WERI-Rb-1 (cell line): ENCODE data around the gene ZAR1.
"Not testable (repeated sequence)": the region's sequence is repeated elsewhere in the genome, so short reads cannot be mapped to it uniquely, and the experiment has no call there.

Experiments
- DNase-seq: peaks from one replicate; pipeline ENCODE4 v3.0.0-alpha.2; 2020
- H3K27ac ChIP-seq: fragments of 250-450 bp; sonication (Bioruptor Pico); 2 replicates; pipeline ENCODE4 v1.5.1; 2020; ENCODE audit warnings: mild to moderate bottlenecking, moderate library complexity
- H3K27me3 ChIP-seq: fragments of 250-450 bp; sonication (Bioruptor Pico); 2 replicates; pipeline ENCODE4 v1.5.1; 2021; ENCODE audit warnings: mild to moderate bottlenecking, low read depth, moderate library complexity; ENCODE audit not compliant: insufficient read depth, severe bottlenecking
- H3K36me3 ChIP-seq: fragments of 250-450 bp; sonication (Bioruptor Pico); 2 replicates; pipeline ENCODE4 v1.5.1; 2020; ENCODE audit warnings: mild to moderate bottlenecking, moderate library complexity
- H3K4me3 ChIP-seq: 2 replicates; pipeline ENCODE4 v1.5.1; 2011; ENCODE audit warnings: low read depth, mild to moderate bottlenecking, control low read depth, low read length
- H3K9me3 ChIP-seq: fragments of 250-450 bp; sonication (Bioruptor Pico); 2 replicates; pipeline ENCODE4 v1.5.1; 2021; ENCODE audit warnings: mild to moderate bottlenecking, moderate library complexity; ENCODE audit not compliant: severe bottlenecking
- TF ChIP-seq, protein P1 (sequence below): IDR thresholded peaks from 2 replicates; pipeline ENCODE4 v1.5.1; 2011; ENCODE audit warnings: low read depth, mild to moderate bottlenecking, control low read depth, inconsistent platforms, low read length

The ZAR1 gene

DNA sequence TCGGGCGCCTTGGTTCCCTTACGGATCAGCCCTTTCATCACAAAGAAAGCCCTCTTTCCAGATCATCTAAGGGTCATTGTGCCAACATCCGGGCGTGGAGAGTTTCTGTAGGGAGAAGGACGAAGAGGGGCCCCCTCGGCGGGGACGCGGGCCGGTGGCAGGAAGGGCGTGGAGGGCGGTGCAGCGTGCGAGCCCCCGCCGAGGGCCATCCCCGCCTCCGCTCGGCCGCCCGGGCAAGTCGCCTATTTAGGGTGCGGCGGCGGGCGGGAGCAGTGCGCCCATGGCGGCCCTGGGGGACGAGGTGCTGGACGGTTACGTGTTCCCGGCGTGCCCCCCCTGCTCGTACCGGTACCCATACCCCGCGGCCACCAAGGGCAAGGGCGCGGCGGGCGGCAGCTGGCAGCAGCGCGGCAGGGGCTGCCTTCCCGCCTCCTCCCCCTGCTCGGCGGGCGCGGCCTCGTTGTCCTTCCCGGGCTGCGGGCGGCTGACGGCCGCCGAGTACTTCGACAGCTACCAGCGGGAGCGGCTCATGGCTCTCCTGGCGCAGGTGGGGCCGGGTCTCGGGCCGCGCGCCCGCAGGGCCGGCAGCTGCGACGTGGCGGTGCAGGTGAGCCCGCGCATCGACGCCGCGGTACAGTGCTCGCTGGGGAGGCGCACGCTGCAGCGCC lies at the start of gene ZAR1:
Gene ZAR1, plus strand, starts transcription at position 241 of the 668 bp plus-strand sequence. Its CDS starts 40 bp downstream, at position 281.
- Histone ChIP-seq H3K9me3 (peaks cover 8% of the 10 kb centered on the region), H3K4me3 (no peak within 1 kb of the TSS), H3K36me3 (no peaks in the 10 kb centered on the region), H3K27ac (no peak within 1 kb of the TSS), H3K27me3 (no peaks in the 10 kb centered on the region)
- no peak for DNase-seq
- TF ChIP-seq, protein P1, sequence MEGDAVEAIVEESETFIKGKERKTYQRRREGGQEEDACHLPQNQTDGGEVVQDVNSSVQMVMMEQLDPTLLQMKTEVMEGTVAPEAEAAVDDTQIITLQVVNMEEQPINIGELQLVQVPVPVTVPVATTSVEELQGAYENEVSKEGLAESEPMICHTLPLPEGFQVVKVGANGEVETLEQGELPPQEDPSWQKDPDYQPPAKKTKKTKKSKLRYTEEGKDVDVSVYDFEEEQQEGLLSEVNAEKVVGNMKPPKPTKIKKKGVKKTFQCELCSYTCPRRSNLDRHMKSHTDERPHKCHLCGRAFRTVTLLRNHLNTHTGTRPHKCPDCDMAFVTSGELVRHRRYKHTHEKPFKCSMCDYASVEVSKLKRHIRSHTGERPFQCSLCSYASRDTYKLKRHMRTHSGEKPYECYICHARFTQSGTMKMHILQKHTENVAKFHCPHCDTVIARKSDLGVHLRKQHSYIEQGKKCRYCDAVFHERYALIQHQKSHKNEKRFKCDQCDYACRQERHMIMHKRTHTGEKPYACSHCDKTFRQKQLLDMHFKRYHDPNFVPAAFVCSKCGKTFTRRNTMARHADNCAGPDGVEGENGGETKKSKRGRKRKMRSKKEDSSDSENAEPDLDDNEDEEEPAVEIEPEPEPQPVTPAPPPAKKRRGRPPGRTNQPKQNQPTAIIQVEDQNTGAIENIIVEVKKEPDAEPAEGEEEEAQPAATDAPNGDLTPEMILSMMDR = no peak

- not testable (repeated sequence) for H3K4me3 ChIP-seq, H3K9me3 ChIP-seq, DNase-seq, H3K36me3 ChIP-seq, H3K27me3 ChIP-seq, H3K27ac ChIP-seq
Measured at GRCh38 chr4:48440914-48441313, 49.1 kb upstream of the ZAR1 start.

DNA sequence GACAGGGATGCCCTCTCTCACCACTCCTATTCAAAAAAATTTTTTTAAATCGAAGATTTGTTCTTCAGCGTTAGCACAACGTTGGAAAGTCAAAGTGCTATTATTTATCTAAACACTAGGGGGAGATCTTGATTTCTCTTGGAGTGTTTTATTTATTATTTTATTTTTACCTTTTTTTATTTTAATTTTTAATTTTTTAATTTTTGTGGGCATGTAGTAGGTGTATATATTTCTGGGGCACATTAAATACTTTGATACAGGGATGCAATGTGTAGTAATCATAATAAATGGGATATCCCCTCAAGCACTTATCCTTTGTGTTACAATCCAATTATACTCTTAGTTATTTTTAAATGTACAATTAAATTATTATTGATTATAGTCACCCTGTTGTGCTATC lies 44.3 kb upstream of the ZAR1 start:
- Histone ChIP-seq H3K27me3 (no peaks in the 10 kb centered on the region), H3K27ac (no peak overlapping the region), H3K9me3 (no peaks in the 10 kb centered on the region), H3K4me3 (no peak overlapping the region), H3K36me3 (no peaks in the 10 kb centered on the region)
- TF ChIP-seq, protein P1 = no peak
- DNase-seq = no peak

GRCh38 chr4:48446642-48447041 lies 43.4 kb upstream of the ZAR1 start:
- TF ChIP-seq, protein P1 = no peak
- no peaks in the 10 kb centered on the region for H3K36me3 ChIP-seq
- no peak overlapping the region for H3K4me3 ChIP-seq
- no peaks in the 10 kb centered on the region for H3K9me3 ChIP-seq
- H3K27me3 ChIP-seq = no peaks in the 10 kb centered on the region
- no peak overlapping the region for H3K27ac ChIP-seq
- DNase-seq = no peak

DNA sequence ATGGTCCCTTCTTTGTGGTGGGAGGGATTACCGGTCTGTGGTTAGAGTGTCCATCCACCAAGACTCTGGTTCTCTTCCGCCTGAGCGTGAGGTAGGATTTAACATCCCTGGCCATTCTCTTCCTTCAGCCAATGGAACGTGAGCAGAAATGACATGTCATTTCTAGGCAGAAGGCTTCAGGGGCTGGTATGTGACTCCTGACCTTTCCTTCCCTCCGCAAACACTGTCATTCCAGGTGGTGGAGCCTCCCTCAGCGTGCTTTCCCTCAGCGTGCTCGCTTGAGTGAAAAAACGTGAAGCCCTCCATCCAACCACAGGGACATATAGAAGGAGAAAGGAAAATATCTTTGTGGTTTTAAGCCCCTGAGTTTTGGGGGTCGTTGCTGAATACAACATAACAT lies 40.9 kb upstream of the ZAR1 start:
- no peaks in the 10 kb centered on the region for H3K9me3 ChIP-seq
- H3K36me3 ChIP-seq = no peaks in the 10 kb centered on the region
- no peak overlapping the region for H3K4me3 ChIP-seq
- no peaks in the 10 kb centered on the region for H3K27me3 ChIP-seq
- no peak for DNase-seq
- H3K27ac ChIP-seq = no peak overlapping the region
- TF ChIP-seq, protein P1 = no peak

DNA sequence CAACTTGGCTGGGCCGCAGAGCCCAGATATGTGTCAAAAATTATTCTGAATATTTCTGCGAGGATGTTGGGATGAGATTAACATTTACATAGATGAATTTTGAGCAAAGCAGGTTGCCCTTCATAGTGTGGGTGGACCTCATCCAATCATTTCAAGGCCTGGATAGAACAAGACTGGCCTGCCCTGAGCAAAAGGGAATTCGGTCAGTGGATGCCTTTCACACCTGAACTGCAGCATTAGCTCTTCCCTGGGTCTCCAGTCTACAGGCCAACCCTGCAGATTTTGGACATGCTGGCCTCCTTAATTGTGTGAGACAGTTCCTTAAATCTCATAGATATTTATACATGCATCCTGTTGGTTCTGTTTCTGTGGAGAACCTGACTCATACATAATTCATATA lies 39.3 kb upstream of the ZAR1 start:
- Histone ChIP-seq H3K36me3 (no peaks in the 10 kb centered on the region), H3K27me3 (no peaks in the 10 kb centered on the region), H3K27ac (no peak overlapping the region), H3K4me3 (no peak overlapping the region), H3K9me3 (no peaks in the 10 kb centered on the region)
- no peak for DNase-seq
- TF ChIP-seq, protein P1 = no peak

- H3K27me3 ChIP-seq, H3K4me3 ChIP-seq, H3K36me3 ChIP-seq, DNase-seq, H3K27ac ChIP-seq, H3K9me3 ChIP-seq: not testable (repeated sequence)
Measured at GRCh38 chr4:48451656-48452055, 38.4 kb upstream of the ZAR1 start.
